ENCODE measurements around the gene KIAA0825.
"Not testable (repeated sequence)": the region's sequence is repeated elsewhere in the genome, so short reads cannot be mapped to it uniquely, and the experiment has no call there.

KIAA0825 gene

GRCh38 chr5:94174748-94175411 lies 443.5 kb downstream of the KIAA0825 start:
- Histone ChIP-seq H3K36me3 (replicated peaks) (no peaks in the 10 kb centered on the region), H3K9me3 (no peaks in the 10 kb centered on the region), H3K27me3 (ENCODE audit: low read depth) (no peaks in the 10 kb centered on the region), H3K4me1 (no peaks in the 10 kb centered on the region), H3K4me3 (no peak overlapping the region)
- in situ Hi-C loops (cut with MboI; ENCODE audit: low sequenced_read_pairs) = no loop called here
- DNase-seq (ENCODE audit: low spot score in 2 of 2) = no peak

- Histone ChIP-seq H3K4me3 (no peak overlapping the region), H3K36me3 (replicated peaks) (no peaks in the 10 kb centered on the region), H3K27me3 (ENCODE audit: low read depth) (no peaks in the 10 kb centered on the region), H3K9me3 (no peaks in the 10 kb centered on the region), H3K4me1 (no peaks in the 10 kb centered on the region)
- in situ Hi-C loops (cut with MboI; ENCODE audit: low sequenced_read_pairs) = no loop called here
- no peak for DNase-seq (ENCODE audit: low spot score in 2 of 2)
Observed at GRCh38 chr5:94173100-94173499, 445.3 kb downstream of the KIAA0825 start.

GRCh38 chr5:94171070-94171469 lies 447.3 kb downstream of the KIAA0825 start:
- H3K4me3 ChIP-seq; DNase-seq (ENCODE audit: low spot score in 2 of 2); H3K4me1 ChIP-seq; H3K9me3 ChIP-seq; H3K36me3 ChIP-seq (replicated peaks); in situ Hi-C loops (cut with MboI; ENCODE audit: low sequenced_read_pairs); H3K27me3 ChIP-seq (ENCODE audit: low read depth): not testable (repeated sequence)

- in situ Hi-C loops (cut with MboI; ENCODE audit: low sequenced_read_pairs); H3K27me3 ChIP-seq (ENCODE audit: low read depth); H3K4me1 ChIP-seq; H3K9me3 ChIP-seq; H3K4me3 ChIP-seq; DNase-seq (ENCODE audit: low spot score in 2 of 2); H3K36me3 ChIP-seq (replicated peaks): not testable (repeated sequence)
Observed at GRCh38 chr5:94170158-94170557, 448.2 kb downstream of the KIAA0825 start.

GRCh38 chr5:94168151-94168550 lies 450.3 kb downstream of the KIAA0825 start:
- in situ Hi-C loops (cut with MboI; ENCODE audit: low sequenced_read_pairs) = no loop called here
- no peak for DNase-seq (ENCODE audit: low spot score in 2 of 2)
- no peaks in the 10 kb centered on the region for H3K27me3 ChIP-seq (ENCODE audit: low read depth)
- 0 out of 2 replicates have a peak, but pooled peaks cover 3% of the 10 kb centered on the region for H3K9me3 ChIP-seq
- H3K36me3 ChIP-seq (replicated peaks) = no peaks in the 10 kb centered on the region
- H3K4me3 ChIP-seq = no peak overlapping the region
- H3K4me1 ChIP-seq = no peaks in the 10 kb centered on the region

- no peaks in the 10 kb centered on the region for H3K4me1 ChIP-seq
- no peaks in the 10 kb centered on the region for H3K36me3 ChIP-seq (replicated peaks)
- in situ Hi-C loops (cut with MboI; ENCODE audit: low sequenced_read_pairs) = no loop called here
- no peak overlapping the region for H3K4me3 ChIP-seq
- no peak for DNase-seq (ENCODE audit: low spot score in 2 of 2)
- H3K27me3 ChIP-seq (ENCODE audit: low read depth) = no peaks in the 10 kb centered on the region
- H3K9me3 ChIP-seq = 0 out of 2 replicates have a peak, but pooled peaks cover 3% of the 10 kb centered on the region
Observed at GRCh38 chr5:94161801-94162200, 456.6 kb downstream of the KIAA0825 start.

GRCh38 chr5:94159144-94159543 lies 459.3 kb downstream of the KIAA0825 start:
- Histone ChIP-seq H3K4me1 (no peaks in the 10 kb centered on the region), H3K36me3 (replicated peaks) (no peaks in the 10 kb centered on the region), H3K9me3 (no peaks in the 10 kb centered on the region), H3K27me3 (ENCODE audit: low read depth) (no peaks in the 10 kb centered on the region), H3K4me3 (no peak overlapping the region)
- DNase-seq (ENCODE audit: low spot score in 2 of 2) = no peak
- in situ Hi-C loops (cut with MboI; ENCODE audit: low sequenced_read_pairs) = no loop called here

- Histone ChIP-seq H3K4me3 (no peak overlapping the region), H3K27me3 (ENCODE audit: low read depth) (no peaks in the 10 kb centered on the region), H3K4me1 (no peaks in the 10 kb centered on the region), H3K36me3 (replicated peaks) (no peaks in the 10 kb centered on the region), H3K9me3 (no peaks in the 10 kb centered on the region)
- in situ Hi-C loops (cut with MboI; ENCODE audit: low sequenced_read_pairs) = no loop called here
- no peak for DNase-seq (ENCODE audit: low spot score in 2 of 2)
Observed at GRCh38 chr5:94157704-94158539, 460.5 kb downstream of the KIAA0825 start.

GRCh38 chr5:94154672-94155071 lies 463.7 kb downstream of the KIAA0825 start:
- no peak for DNase-seq (ENCODE audit: low spot score in 2 of 2)
- in situ Hi-C loops (cut with MboI; ENCODE audit: low sequenced_read_pairs) = no loop called here
- H3K4me1 ChIP-seq = no peaks in the 10 kb centered on the region
- no peak overlapping the region for H3K4me3 ChIP-seq
- no peaks in the 10 kb centered on the region for H3K36me3 ChIP-seq (replicated peaks)
- no peaks in the 10 kb centered on the region for H3K27me3 ChIP-seq (ENCODE audit: low read depth)
- no peaks in the 10 kb centered on the region for H3K9me3 ChIP-seq

GRCh38 chr5:94153736-94154450 lies 464.5 kb downstream of the KIAA0825 start:
- Histone ChIP-seq H3K4me1 (no peaks in the 10 kb centered on the region), H3K27me3 (ENCODE audit: low read depth) (no peaks in the 10 kb centered on the region), H3K9me3 (no peaks in the 10 kb centered on the region), H3K36me3 (replicated peaks) (no peaks in the 10 kb centered on the region), H3K4me3 (no peak overlapping the region)
- no peak for DNase-seq (ENCODE audit: low spot score in 2 of 2)
- in situ Hi-C loops (cut with MboI; ENCODE audit: low sequenced_read_pairs) = no loop called here

- H3K36me3 ChIP-seq (replicated peaks); DNase-seq (ENCODE audit: low spot score in 2 of 2); H3K4me3 ChIP-seq; H3K27me3 ChIP-seq (ENCODE audit: low read depth); in situ Hi-C loops (cut with MboI; ENCODE audit: low sequenced_read_pairs); H3K4me1 ChIP-seq; H3K9me3 ChIP-seq: not testable (repeated sequence)
Observed at GRCh38 chr5:94143621-94144020, 474.8 kb downstream of the KIAA0825 start.

- Histone ChIP-seq H3K36me3 (replicated peaks) (no peaks in the 10 kb centered on the region), H3K9me3 (peaks cover 2% of the 10 kb centered on the region; the same call in 1 of the 2 replicates), H3K4me3 (no peak overlapping the region), H3K27me3 (ENCODE audit: low read depth) (no peaks in the 10 kb centered on the region), H3K4me1 (no peaks in the 10 kb centered on the region)
- in situ Hi-C loops (cut with MboI; ENCODE audit: low sequenced_read_pairs) = no loop called here
- no peak for DNase-seq (ENCODE audit: low spot score in 2 of 2)
Observed at GRCh38 chr5:94140300-94140699, 478.1 kb downstream of the KIAA0825 start.

- in situ Hi-C loops (cut with MboI; ENCODE audit: low sequenced_read_pairs) = no loop called here
- no peak for DNase-seq (ENCODE audit: low spot score in 2 of 2)
- Histone ChIP-seq H3K36me3 (replicated peaks) (no peaks in the 10 kb centered on the region), H3K9me3 (no peaks in the 10 kb centered on the region), H3K4me1 (no peaks in the 10 kb centered on the region), H3K27me3 (ENCODE audit: low read depth) (no peaks in the 10 kb centered on the region), H3K4me3 (no peak overlapping the region)
Observed at GRCh38 chr5:94130077-94130476, 488.3 kb downstream of the KIAA0825 start.

GRCh38 chr5:94125107-94125506 lies 493.3 kb downstream of the KIAA0825 start:
- Histone ChIP-seq H3K4me1 (no peaks in the 10 kb centered on the region), H3K9me3 (no peaks in the 10 kb centered on the region), H3K27me3 (ENCODE audit: low read depth) (no peaks in the 10 kb centered on the region), H3K36me3 (replicated peaks) (no peaks in the 10 kb centered on the region), H3K4me3 (no peak overlapping the region)
- in situ Hi-C loops (cut with MboI; ENCODE audit: low sequenced_read_pairs) = no loop called here
- DNase-seq (ENCODE audit: low spot score in 2 of 2) = no peak
